Heart right ventricle (tissue), 16 donors: ENCODE results near the gene EYS. TPM values are rescaled to one million over a fixed set of nuclear protein-coding genes. Genes with fewer than 3 reads are reported as not detected.

Experiments
- ATAC-seq, 8 donors: fragments of 200-7000 bp; cut with Tn5 transposase; one replicate each; pipeline ENCODE4 v1.9.1; 2020; ENCODE audit warnings: mild to moderate bottlenecking in 8 of 8, moderate library complexity in 8 of 8, moderate number of reproducible peaks in 1 of 8
- DNase-seq, 2 donors: peaks; one replicate each; pipeline ENCODE4 v3.0.0-alpha.2; 2020
- H3K27ac ChIP-seq, 10 donors: fragments of 200-600 bp; sonication (generic) in 2 of 10; one replicate each; pipeline versions ENCODE4 v1.5.0 to v1.8.0; 2020 to 2022; ENCODE audit warnings: mild to moderate bottlenecking in 3 of 10
- H3K27me3 ChIP-seq, 7 donors: fragments of 200-600 bp; one replicate each; pipeline ENCODE4 v1.8.0; 2021 to 2022; ENCODE audit warnings: mild to moderate bottlenecking in 2 of 7
- H3K36me3 ChIP-seq, 9 donors: fragments of 200-600 bp; sonication (generic) in 1 of 9; one replicate each; pipeline versions ENCODE4 v1.5.0 to v1.8.0; 2020 to 2022; ENCODE audit warnings: mild to moderate bottlenecking in 2 of 9
- H3K4me1 ChIP-seq, 9 donors: fragments of 200-600 bp; sonication (generic) in 1 of 9; one replicate each; pipeline versions ENCODE4 v1.5.0 to v1.8.0; 2020 to 2022; ENCODE audit warnings: mild to moderate bottlenecking in 4 of 9
- H3K4me3 ChIP-seq, 10 donors: fragments of 200-600 bp; sonication (generic) in 2 of 10; one replicate each; pipeline versions ENCODE4 v1.5.0 to v1.8.0; 2020 to 2022; ENCODE audit warnings: mild to moderate bottlenecking in 7 of 10, moderate library complexity in 2 of 10
- H3K9me3 ChIP-seq, 11 donors: fragments of 200-600 bp in 10 of 11; sonication (generic) in 2 of 11; one replicate each; pipeline versions ENCODE4 v1.5.0 to v1.8.0; 2013 to 2022; ENCODE audit warnings: mild to moderate bottlenecking in 2 of 11, control low read depth in 1 of 11, moderate library complexity in 1 of 11
- WGBS, 2 donors: extraction: QIAGEN DNeasy Blood & Tissue Kit; methylation state at CpG; one replicate each; pipeline ENCODE4 v1.1.7; 2013; ENCODE audit warnings: inconsistent platforms in 1 of 2; 5-methylcytosine and 5-hydroxymethylcytosine counted together
- intact Hi-C, 10 donors: fragments of 100-400 bp; cut with DNase I; formaldehyde crosslinking; loops; one replicate each; pipeline versions ENCODE4 v1.11.1 to v1.14.2; 2022
- polyA plus RNA-seq, 2 donors: library from polyadenylated mRNA; stranded (reverse); fragments of 200-250 nt; gene quantifications; one replicate each; pipeline ENCODE4 v1.2.3, GENCODE V29; 2013
- total RNA-seq, 10 donors: library from RNA; stranded (reverse); fragmentation: NEBNext Ultra II Directional in 3 of 10; extraction: Animal tissue kit (Norgen Biotek cat#: 25700) in 3 of 10; gene quantifications; one replicate each; pipeline versions ENCODE4 v1.2.1 to v1.2.4, GENCODE V29; 2021 to 2023
- TF ChIP-seq, protein P1 (sequence below), 9 donors: fragments of 200-600 bp; sonication (generic) in 2 of 9; IDR thresholded peaks; one replicate each; pipeline versions ENCODE4 v1.5.0 to v1.8.0; 2021 to 2022; ENCODE audit warnings: antibody characterized with exemption in 9 of 9, mild to moderate bottlenecking in 5 of 9, moderate library complexity in 1 of 9
- donor health status: Arrhythmogenic right ventricular cardiomyopathy.
- donor health status: ischemic (EF 13 %, LVEDD 7.1; RV severe dilation, severe dysfunction).
- donor health status: healthy with polysubstance abuse.
- donor health status: DM: no; HTN: yes; CAD: no.
- donor health status: DM: no; HTN: no; CAD: no.
- donor health status: ischemic (EF 25% LVEDD 6.9; RV normal size, moderate dysfunction).
- donor health status: ischemic (EF 25% LVEDD 5.7; RV mildly dilated, moderate dysfunction).
- donor health status: healthy.
- donor health status: DM: yes; HTN: yes; CAD: no.
- donor health status: Ischemic cardiomyopathy.
- donor health status: ischemic (EF 35%, LVEDD 5.7; RV mildly dilated, moderate dysfunction).
- donor health status: nonischemic (EF 11% LVEDD 7.7; RV severe dilation, severe dysfunction).
- donor health status: DM: yes; HTN: yes; CAD: no.
- donor health status: PGD.
- donor health status: ischemic (EF 29% LVEDD 5.4; RV normal size, mild dysfunction).
- donor health status: nonischemic (EF 23%, LVEDD 6.1; RV moderate dilation, normal function).

EYS gene
- total and polyA plus RNA-seq, 12 donors: 0.02 to 0.40 (median 0.18) TPM; not detected in 8

DNA sequence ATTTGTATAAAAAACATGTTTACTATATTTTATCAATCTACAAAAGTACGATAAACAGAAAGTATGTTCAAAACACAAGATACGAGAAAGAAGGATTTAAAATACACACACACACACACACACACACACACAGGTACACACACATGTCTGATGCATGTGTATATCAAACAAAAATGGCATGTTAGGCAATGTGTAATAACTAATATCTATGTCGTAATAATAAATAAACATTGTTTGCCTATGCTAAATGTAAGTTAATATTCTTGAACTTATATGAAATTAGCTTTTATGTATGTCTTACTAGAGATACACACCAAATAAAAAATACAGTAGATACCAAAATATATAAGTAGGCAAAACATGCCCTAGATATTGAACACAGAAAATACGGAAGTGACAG, 894.9 kb downstream of the EYS start:
- H3K36me3 ChIP-seq: no peaks in the 10 kb centered on the region
- DNase-seq (no peak), ATAC-seq (no peak)
- no peak overlapping the region for H3K4me3 ChIP-seq
- WGBS, 2 donors: 86 to 93% methylated on average over 4 of the region's 4 CpGs
- intact Hi-C loops: no loop called here
- TF ChIP-seq, protein P1, sequence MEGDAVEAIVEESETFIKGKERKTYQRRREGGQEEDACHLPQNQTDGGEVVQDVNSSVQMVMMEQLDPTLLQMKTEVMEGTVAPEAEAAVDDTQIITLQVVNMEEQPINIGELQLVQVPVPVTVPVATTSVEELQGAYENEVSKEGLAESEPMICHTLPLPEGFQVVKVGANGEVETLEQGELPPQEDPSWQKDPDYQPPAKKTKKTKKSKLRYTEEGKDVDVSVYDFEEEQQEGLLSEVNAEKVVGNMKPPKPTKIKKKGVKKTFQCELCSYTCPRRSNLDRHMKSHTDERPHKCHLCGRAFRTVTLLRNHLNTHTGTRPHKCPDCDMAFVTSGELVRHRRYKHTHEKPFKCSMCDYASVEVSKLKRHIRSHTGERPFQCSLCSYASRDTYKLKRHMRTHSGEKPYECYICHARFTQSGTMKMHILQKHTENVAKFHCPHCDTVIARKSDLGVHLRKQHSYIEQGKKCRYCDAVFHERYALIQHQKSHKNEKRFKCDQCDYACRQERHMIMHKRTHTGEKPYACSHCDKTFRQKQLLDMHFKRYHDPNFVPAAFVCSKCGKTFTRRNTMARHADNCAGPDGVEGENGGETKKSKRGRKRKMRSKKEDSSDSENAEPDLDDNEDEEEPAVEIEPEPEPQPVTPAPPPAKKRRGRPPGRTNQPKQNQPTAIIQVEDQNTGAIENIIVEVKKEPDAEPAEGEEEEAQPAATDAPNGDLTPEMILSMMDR (IDR thresholded peaks at IDR 0.05): no peak
- no peaks in the 10 kb centered on the region for H3K4me1 ChIP-seq
- no peaks in the 10 kb centered on the region for H3K27me3 ChIP-seq
- H3K9me3 ChIP-seq: peaks cover 0 to 2% (median 0%) of the 10 kb centered on the region in 11 donors
- H3K27ac ChIP-seq: no peak overlapping the region

DNA sequence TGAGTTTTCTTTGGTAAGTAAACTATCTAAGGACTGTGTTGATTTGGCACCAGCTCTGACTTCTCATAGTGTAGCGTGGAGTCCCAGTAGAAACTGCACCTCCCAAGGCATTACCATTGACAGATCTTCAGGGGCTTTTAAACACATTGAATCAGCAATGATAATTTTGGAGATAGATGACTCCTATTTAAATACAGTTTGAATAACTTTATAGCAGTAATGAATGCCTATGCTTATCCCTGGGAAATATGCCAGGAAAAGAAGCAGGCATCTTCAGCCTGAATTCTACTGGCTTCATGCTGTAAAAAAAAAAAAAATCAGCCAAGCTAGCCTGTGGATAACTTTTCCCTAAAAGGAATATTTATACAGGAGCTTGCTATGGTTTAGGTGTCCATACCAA, 895.9 kb downstream of the EYS start:
- intact Hi-C loops: no loop called here
- Histone ChIP-seq H3K9me3 (peaks cover 0 to 2% (median 0%) of the 10 kb centered on the region in 11 donors), H3K36me3 (no peaks in the 10 kb centered on the region), H3K4me1 (no peaks in the 10 kb centered on the region), H3K27me3 (no peaks in the 10 kb centered on the region), H3K4me3 (no peak overlapping the region), H3K27ac (no peak overlapping the region)
- ATAC-seq: no peak
- WGBS, 2 donors: 63 to 74% methylated on average over 1 of the region's 1 CpG
- DNase-seq: no peak
- TF ChIP-seq, protein P1 (IDR thresholded peaks at IDR 0.05): no peak

DNA sequence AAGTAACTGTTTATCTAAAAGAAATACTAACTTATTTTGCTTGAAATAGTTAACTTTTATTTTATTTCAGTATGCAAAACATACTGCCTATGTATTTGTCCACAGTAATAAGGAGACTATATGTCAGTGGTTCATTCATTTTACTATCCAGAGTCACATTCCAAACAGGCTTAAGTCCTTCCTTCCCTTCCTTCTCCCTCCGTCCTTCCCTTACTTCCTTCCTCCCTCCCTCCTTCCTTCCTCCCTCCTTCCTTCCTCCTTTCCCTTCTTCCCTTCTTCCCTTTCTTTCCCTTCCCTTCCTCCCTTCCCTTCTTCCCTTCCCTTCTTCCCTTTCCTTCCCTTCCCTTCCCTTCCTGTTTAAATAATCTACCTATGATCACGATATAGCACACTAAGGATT, 899.2 kb downstream of the EYS start:
- Histone ChIP-seq H3K36me3 (no peaks in the 10 kb centered on the region), H3K27me3 (no peaks in the 10 kb centered on the region), H3K9me3 (peaks cover 0 to 2% (median 0%) of the 10 kb centered on the region in 11 donors), H3K4me3 (no peak overlapping the region), H3K27ac (no peak overlapping the region), H3K4me1 (no peaks in the 10 kb centered on the region)
- 50 to 56% methylated on average over 2 of the region's 2 CpGs for WGBS, 2 donors
- DNase-seq (no peak), ATAC-seq (no peak)
- intact Hi-C loops: no loop called here
- TF ChIP-seq, protein P1 (IDR thresholded peaks at IDR 0.05): no peak

DNA sequence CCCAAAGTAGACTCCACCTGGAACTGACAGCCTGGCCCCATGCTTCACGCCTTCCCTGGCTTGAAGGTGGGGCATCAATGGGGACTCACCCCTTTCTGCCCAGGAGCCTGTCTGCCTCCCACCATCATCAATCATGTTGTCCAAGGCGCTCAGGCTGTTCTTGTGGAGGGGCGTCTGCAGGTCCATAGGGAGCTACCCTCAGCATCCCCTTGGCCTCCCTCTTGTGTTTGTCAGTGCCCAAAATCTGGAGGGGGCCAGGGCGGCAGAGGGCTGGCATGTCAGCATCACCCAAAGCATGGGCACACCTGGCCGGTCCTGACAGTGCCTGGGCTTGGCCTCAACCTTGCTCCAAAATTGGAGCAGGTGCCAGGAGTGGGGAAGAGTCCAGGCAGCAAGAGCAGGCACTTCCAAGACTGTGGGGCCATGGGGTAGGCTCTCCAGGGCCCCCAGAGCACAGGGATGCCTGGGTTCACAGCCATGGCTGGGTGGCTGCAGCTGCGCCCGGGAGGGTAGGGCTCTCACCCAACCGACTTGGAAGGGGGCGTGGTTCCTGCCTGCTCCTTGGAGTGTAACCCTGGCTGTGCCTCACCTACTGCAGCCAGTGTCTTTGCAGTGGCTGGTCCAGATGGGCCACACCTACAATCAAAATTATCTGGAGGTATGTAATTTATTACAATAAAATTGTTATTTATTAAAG, 903.4 kb downstream of the EYS start:
- no peak overlapping the region for H3K4me3 ChIP-seq
- intact Hi-C loops: no loop called here
- TF ChIP-seq, protein P1 (IDR thresholded peaks at IDR 0.05): no peak
- no peaks in the 10 kb centered on the region for H3K4me1 ChIP-seq
- 90 to 98% methylated on average over 9 of the region's 9 CpGs for WGBS, 2 donors
- no peak overlapping the region for H3K27ac ChIP-seq
- no peak for ATAC-seq
- no peaks in the 10 kb centered on the region for H3K9me3 ChIP-seq
- no peaks in the 10 kb centered on the region for H3K36me3 ChIP-seq
- no peak for DNase-seq
- H3K27me3 ChIP-seq: no peaks in the 10 kb centered on the region
